Measurements from ENCODE around the gene NGDN.

NGDN gene

GRCh38 chr14:23478109-23478759 lies 8.7 kb downstream of the NGDN start:
- DNase-seq = no peak

- no peak for DNase-seq
Measured at GRCh38 chr14:23481362-23481970, 12.0 kb downstream of the NGDN start.

- DNase-seq = no peak
Measured at GRCh38 chr14:23481979-23482822, 12.7 kb downstream of the NGDN start.

GRCh38 chr14:23482823-23483148 lies 13.3 kb downstream of the NGDN start:
- DNase-seq = no peak

- DNase-seq = no peak
Measured at GRCh38 chr14:23483236-23483854, 13.8 kb downstream of the NGDN start.

- DNase-seq = no peak
Measured at GRCh38 chr14:23485326-23485725, 15.8 kb downstream of the NGDN start.

GRCh38 chr14:23486036-23486435 lies 16.5 kb downstream of the NGDN start:
- DNase-seq = no peak

GRCh38 chr14:23487216-23487615 lies 17.7 kb downstream of the NGDN start:
- DNase-seq = no peak

- no peak for DNase-seq
Measured at GRCh38 chr14:23492618-23493272, 23.2 kb downstream of the NGDN start.

GRCh38 chr14:23494223-23494622 lies 24.7 kb downstream of the NGDN start:
- no peak for DNase-seq

- no peak for DNase-seq
Measured at GRCh38 chr14:23512156-23512555, 42.7 kb downstream of the NGDN start.

GRCh38 chr14:23513005-23513817 lies 43.7 kb downstream of the NGDN start:
- DNase-seq = no peak

- DNase-seq = no peak
Measured at GRCh38 chr14:23513818-23514643, 44.5 kb downstream of the NGDN start.

GRCh38 chr14:23514644-23514957 lies 45.1 kb downstream of the NGDN start:
- DNase-seq = no peak

- no peak for DNase-seq
Measured at GRCh38 chr14:23517650-23518326, 48.3 kb downstream of the NGDN start.

- DNase-seq = no peak
Measured at GRCh38 chr14:23518709-23519108, 49.2 kb downstream of the NGDN start.

- no peak for DNase-seq
Measured at GRCh38 chr14:23520899-23521533, 51.5 kb downstream of the NGDN start.

- no peak for DNase-seq
Measured at GRCh38 chr14:23521785-23522640, 52.5 kb downstream of the NGDN start.

- DNase-seq = no peak
Measured at GRCh38 chr14:23522643-23523198, 53.2 kb downstream of the NGDN start.
